Fibroblast of skin of left quadriceps (primary cell): ENCODE measurements around the gene ZNF2.

Experiments used
- DNase-seq, 2 experiments: peaks; one replicate each; pipeline ENCODE4 v3.0.0-alpha.2; 2013; ENCODE audit warnings: low read depth in 2 of 2

ZNF2 gene

DNA sequence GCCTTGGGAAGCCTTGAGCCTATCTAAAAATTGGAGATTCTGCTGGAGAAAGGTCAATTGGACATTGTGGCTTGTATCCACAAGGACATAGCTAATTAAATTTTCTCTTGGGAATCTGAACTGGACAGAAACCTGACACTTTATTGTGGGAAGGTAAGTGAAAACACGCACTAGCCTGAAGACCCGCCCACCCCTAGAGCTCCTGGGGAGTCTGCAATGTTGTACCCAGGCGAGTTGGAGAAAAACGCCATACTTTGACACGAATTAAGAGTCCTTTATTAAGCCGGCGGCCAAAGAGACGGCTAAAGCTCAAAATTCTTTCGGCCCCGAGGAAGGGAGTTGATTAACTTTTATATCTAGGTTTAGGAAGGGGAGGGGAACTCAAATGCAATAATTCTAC lies 40.5 kb downstream of the ZNF2 start:
- no peak for DNase-seq

DNA sequence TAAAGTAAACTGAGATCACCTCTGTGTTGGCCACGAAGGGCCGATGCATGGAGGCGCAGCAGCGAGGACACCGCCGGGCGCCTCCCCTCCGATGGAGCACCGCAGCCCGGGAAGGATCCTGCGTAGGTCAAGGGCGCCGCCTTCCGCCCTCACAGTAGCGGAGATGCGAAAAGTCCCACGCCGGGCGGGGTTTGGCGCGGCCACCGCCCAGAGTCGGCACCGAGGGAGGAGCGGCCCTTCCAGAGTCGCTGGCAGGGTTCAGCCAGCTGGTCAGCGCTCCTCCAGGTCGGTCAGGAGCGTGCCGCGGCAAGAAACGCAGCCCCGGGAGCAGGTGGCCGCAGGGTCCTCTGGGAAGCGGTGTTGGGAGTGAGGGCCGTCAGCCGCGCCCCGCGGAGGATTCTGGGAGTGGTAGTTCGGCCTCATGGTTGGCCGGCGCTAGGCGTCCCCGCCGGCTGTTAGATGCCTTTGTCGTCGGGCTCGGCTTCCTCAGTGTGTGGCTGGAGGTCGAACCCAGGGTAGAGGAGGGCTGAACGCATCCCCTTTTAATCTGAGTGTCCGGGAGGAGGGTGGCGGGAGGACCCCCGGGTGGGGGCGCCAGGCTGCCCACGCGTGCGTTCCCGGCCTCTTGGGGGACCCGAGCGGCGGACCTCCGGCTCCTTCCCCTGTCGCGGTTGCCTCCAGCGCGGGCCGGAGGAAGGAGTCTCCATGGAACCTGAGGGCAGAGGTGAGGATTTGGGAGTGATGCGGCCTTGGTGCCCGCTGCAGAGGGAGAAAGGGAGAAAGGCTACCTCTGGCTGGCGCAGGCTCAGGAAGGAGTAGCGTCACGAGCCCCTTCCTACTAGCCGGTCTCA lies 41.7 kb downstream of the ZNF2 start, which contains the start of gene ZNF892:
TSS of gene ZNF892 (plus strand) at position 411 of the 851 bp plus-strand sequence. CDS start at position 706, 295 bp downstream.
- DNase-seq = peak; percentile 53 to 61

DNA sequence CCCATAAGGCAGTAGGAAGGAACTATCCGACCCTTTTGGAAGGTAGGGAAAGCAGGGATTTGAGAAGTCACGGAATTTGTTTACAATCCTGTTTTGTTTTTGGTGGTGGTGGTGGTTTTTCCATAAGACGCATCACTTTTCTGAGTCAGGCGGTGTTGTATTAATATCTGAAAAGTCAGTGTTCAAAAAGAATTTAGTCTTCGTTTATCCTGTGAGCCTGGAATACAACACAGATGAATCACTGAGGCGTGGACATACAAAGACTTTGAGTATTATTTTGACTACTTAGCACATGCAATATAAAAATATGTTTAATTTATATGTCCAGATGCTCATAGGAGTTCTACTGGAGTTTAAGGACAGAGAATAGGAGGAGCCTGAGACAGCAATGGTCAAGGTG lies 42.5 kb downstream of the ZNF2 start:
- DNase-seq = no peak

DNA sequence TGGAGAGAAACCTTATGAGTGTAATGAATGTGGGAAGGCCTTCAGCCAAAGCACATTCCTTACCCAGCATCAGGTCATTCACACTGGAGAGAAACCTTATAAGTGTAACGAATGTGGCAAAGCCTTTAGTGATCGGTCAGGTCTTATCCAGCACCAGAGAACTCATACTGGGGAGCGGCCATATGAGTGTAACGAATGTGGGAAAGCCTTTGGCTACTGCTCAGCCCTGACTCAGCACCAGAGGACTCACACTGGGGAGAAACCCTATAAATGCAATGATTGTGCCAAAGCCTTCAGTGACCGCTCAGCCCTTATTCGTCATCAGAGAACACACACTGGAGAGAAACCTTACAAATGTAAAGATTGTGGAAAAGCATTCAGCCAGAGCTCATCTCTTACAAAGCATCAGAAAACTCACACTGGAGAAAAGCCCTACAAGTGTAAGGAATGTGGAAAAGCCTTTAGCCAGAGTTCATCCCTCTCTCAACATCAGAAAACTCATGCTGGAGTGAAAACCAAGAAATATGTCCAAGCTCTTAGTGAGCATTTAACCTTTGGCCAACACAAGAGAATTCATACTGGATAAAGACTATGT lies 49.5 kb downstream of the ZNF2 start:
- no peak for DNase-seq

DNA sequence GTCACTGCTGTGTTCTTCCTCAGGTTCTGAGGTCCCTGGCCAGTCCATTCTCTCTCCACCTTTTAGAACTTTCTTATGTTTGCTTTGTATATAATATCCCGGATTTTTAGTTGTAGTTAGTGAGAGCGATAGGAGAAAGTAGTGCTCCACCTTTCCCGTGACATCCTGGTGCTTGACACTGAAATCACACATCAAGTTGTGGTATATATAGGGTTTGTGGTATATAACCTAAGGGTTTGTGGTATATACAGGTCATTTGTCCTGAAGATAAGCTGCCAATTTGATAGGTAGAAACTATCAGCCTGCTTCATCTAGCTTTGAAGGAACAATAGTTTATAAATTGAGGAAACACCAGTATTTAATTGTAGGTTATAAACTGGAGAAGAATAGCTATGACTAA lies 54.8 kb downstream of the ZNF2 start:
- DNase-seq = no peak

DNA sequence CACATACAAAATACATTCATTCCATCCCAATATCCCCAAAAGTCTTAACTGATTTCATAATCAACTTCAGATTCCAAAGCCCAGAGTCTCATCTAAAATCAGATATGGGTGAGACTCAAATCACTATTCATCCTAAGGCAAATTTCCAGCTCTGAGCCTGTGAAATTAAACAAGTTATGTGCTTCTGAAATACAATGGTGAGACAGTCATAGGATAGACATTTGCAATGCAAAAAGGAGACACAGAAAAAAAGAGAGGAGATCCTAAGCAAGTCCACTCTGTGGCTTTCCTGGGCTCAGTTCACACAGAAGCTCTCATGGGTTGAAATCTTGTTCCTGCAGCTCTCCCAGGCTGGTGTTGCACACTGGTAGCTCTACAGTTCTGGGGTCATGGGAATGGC lies 60.0 kb downstream of the ZNF2 start:
- no peak for DNase-seq

DNA sequence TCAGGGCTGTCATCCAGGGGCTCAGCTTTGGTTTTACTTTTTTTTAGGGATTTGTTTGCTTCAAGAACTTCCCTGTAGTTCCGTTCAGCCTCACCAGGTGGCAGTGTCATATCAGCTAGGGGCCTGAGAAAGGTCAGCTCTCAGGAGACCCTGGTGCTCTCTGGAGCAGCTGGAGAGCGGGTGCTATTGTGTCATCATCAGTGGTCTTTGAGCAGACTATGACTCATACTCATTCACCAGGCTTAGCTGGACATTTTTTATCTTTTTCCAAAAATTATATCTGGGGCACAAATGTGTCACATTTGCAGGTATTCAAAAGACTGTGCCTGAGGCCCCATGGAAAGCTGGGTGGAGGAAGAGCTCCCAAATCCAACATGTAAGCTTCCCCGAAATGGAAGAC lies 66.1 kb downstream of the ZNF2 start:
- DNase-seq = peak; percentile 28 to 30

DNA sequence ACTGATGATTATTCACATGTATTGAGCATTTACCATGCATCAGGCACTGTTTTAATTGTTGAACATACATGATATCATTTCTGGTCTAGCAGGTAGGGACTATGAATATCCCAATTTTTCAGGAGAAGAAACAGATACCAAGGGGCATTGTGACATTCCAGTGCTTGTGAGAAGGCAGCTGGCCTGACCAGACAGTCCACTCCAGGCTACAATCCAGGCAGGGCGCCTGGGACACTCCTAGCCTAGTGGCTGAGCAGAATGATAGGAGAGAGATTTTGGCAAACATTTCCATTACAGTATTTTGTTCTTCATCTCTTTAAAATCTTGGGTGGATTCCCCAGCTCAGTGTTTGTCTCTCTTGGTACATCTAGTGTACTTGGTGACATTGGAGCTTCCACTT lies 66.6 kb downstream of the ZNF2 start:
- no peak for DNase-seq
